GM12864 (cell line): ENCODE measurements around the gene RNF5.
A peak's percentile ranks its signal among the peaks of the same experiment; 100 is the strongest.
"Not testable (repeated sequence)": the region's sequence is repeated elsewhere in the genome, so short reads cannot be mapped to it uniquely, and the experiment has no call there.

Experiments used
- DNase-seq: peaks from one replicate; pipeline ENCODE4 v3.0.0-alpha.2; 2011; ENCODE audit warnings: low read depth
- H3K4me3 ChIP-seq: 2 replicates; pipeline ENCODE4 v1.5.1; 2011; ENCODE audit warnings: mild to moderate bottlenecking, low read depth, low read length, control low read depth
- CTCF ChIP-seq: IDR thresholded peaks from 2 replicates; pipeline ENCODE4 v1.5.1; 2011; ENCODE audit warnings: low read depth, mild to moderate bottlenecking, moderate library complexity, low read length, control low read depth, inconsistent platforms; ENCODE audit errors: missing control alignments

RNF5 gene

GRCh38 chr6:32137454-32137853, 40.8 kb upstream of the RNF5 start:
- no peak for DNase-seq
- no peak for TF ChIP-seq CTCF
- H3K4me3 ChIP-seq, result no peak overlapping the region

- DNase-seq, result no peak
- no peak overlapping the region for H3K4me3 ChIP-seq
- TF ChIP-seq CTCF, result no peak
These were observed 38.6 kb upstream of the RNF5 start for GRCh38 chr6:32139590-32139989.

GRCh38 chr6:32140420-32141046, 37.7 kb upstream of the RNF5 start:
- H3K4me3 ChIP-seq, result no peak overlapping the region
- TF ChIP-seq CTCF, result no peak
- no peak for DNase-seq

- H3K4me3 ChIP-seq, DNase-seq: not testable (repeated sequence)
These were observed 34.0 kb upstream of the RNF5 start for GRCh38 chr6:32144238-32144637.

- DNase-seq, result no peak
- no peak overlapping the region for H3K4me3 ChIP-seq
- no peak for TF ChIP-seq CTCF
These were observed 31.9 kb upstream of the RNF5 start for GRCh38 chr6:32146287-32146686.

- DNase-seq, result no peak
- TF ChIP-seq CTCF, result no peak
- no peak overlapping the region for H3K4me3 ChIP-seq
These were observed 31.5 kb upstream of the RNF5 start for GRCh38 chr6:32146687-32147086.

GRCh38 chr6:32147401-32148132, 30.6 kb upstream of the RNF5 start:
- peak; percentile 15 for TF ChIP-seq CTCF
- H3K4me3 ChIP-seq, result no peak overlapping the region
- DNase-seq, result no peak
